ENCODE results near the gene NUMB.

DNA sequence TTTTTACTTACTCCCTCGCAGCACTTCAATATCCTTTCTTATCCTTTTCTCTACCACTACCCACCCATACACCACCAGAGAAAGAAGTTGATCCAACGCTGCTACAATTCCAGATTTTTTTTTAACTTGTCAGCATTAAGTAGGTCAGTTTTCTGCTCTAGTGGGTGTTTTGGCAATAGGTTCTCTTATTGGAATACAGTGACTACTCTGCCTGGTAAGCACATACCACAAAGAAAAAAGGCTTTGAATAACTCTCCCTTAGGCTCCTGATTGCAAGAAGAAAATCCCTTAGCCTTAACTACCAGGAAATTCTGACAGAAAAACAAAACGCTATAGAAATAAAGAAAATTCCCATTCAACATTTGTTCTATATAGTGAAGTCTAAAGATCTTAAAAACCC is 72.0 kb downstream of the NUMB start:
- TF ChIP-seq POLR2A (IDR thresholded peaks at IDR 0.05) (no peak), EP300 (IDR thresholded peaks at IDR 0.05) (no peak), POLR2AphosphoS5 (IDR thresholded peaks at IDR 0.05) (no peak)
- TF ChIP-seq, protein P1, sequence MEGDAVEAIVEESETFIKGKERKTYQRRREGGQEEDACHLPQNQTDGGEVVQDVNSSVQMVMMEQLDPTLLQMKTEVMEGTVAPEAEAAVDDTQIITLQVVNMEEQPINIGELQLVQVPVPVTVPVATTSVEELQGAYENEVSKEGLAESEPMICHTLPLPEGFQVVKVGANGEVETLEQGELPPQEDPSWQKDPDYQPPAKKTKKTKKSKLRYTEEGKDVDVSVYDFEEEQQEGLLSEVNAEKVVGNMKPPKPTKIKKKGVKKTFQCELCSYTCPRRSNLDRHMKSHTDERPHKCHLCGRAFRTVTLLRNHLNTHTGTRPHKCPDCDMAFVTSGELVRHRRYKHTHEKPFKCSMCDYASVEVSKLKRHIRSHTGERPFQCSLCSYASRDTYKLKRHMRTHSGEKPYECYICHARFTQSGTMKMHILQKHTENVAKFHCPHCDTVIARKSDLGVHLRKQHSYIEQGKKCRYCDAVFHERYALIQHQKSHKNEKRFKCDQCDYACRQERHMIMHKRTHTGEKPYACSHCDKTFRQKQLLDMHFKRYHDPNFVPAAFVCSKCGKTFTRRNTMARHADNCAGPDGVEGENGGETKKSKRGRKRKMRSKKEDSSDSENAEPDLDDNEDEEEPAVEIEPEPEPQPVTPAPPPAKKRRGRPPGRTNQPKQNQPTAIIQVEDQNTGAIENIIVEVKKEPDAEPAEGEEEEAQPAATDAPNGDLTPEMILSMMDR (IDR thresholded peaks at IDR 0.05), result no peak
